BJ (cell line): ENCODE measurements around the gene S100B. TPM values are rescaled to one million over a fixed set of nuclear protein-coding genes. Genes with fewer than 3 reads are reported as not detected.
"Not testable (repeated sequence)": the region's sequence is repeated elsewhere in the genome, so short reads cannot be mapped to it uniquely, and the experiment has no call there.

Source experiments
- CTCF ChIA-PET: fragments of 350-600 bp; formaldehyde crosslinking; extraction: SDS; loops from one replicate; lab custom pipeline; 2021; ENCODE audit warnings: antibody characterized with exemption, inconsistent platforms; lab: Yijun Ruan, JAX
- POLR2A ChIA-PET: fragments of 300-600 bp; sonication (Branson Sonifier 250); formaldehyde crosslinking; extraction: SDS; loops from one replicate; lab custom pipeline; 2021; ENCODE audit warnings: antibody characterized with exemption; lab: Charles Lee
- DNase-seq: peaks from one replicate; pipeline ENCODE4 v3.0.0-alpha.2; 2011; ENCODE audit warnings: low read depth
- H3K27me3 ChIP-seq: 2 replicates; pipeline ENCODE4 v1.6.0; 2011; ENCODE audit warnings: low read length; ENCODE audit not compliant: control insufficient read depth, insufficient read depth
- H3K36me3 ChIP-seq: 2 replicates; pipeline ENCODE4 v1.5.1; 2011; ENCODE audit warnings: low read length; ENCODE audit not compliant: control insufficient read depth, insufficient read depth
- H3K4me3 ChIP-seq: 2 replicates; pipeline ENCODE4 v1.5.1; 2011; ENCODE audit warnings: low read depth, mild to moderate bottlenecking, control low read depth, low read length
- CTCF ChIP-seq: IDR thresholded peaks from 2 replicates; pipeline ENCODE4 v1.5.1; 2011; ENCODE audit warnings: low read depth, mild to moderate bottlenecking, control low read depth, inconsistent platforms, low read length, moderate library complexity; ENCODE audit not compliant: insufficient read depth
- polyA plus RNA-seq: library from polyadenylated mRNA; depleted of rRNA; stranded (reverse); fragments of >200 nt; gene quantifications from 2 replicates; pipeline ENCODE4 v1.2.3, GENCODE V29; 2011

Gene S100B
- polyA plus RNA-seq, 1 experiment, result not detected

GRCh38 chr21:46635324-46636180 is 30.7 kb upstream of the S100B start, which contains the start of gene PRMT2:
Gene PRMT2, plus strand, starts transcription at chr21:46635674. Its CDS starts 1,278 bp downstream, at chr21:46636952.
- Histone ChIP-seq H3K36me3 (no peaks in the 10 kb centered on the region), H3K27me3 (no peaks in the 10 kb centered on the region), H3K4me3 (peak within 1 kb of the TSS; percentile 80)
- DNase-seq, result peak; percentile 79
- TF ChIP-seq CTCF, result no peak; the same call in 1 of the 2 replicates
- ChIA-PET CTCF (interaction anchor here (0.8 to 2.1 kb wide), 5 partner anchors 11 to 172 kb away, joined by 3 to 8 read pairs (median 4); no protein-coding TSS in a partner anchor), POLR2A (interaction anchor here (0.7 to 1.1 kb wide), 2 partner anchors 37 to 39 kb away, joined by 3 read pairs; no protein-coding TSS in a partner anchor)

GRCh38 chr21:46634966-46635323 is 30.1 kb upstream of the S100B start:
- H3K4me3 ChIP-seq, result peak overlapping the region; percentile 80
- H3K27me3 ChIP-seq, result no peaks in the 10 kb centered on the region
- DNase-seq, result peak; percentile 44
- no peaks in the 10 kb centered on the region for H3K36me3 ChIP-seq
- POLR2A ChIA-PET, result no interaction called here
- TF ChIP-seq CTCF, result peak; percentile 38
- CTCF ChIA-PET, result no interaction called here

- peak overlapping the region; percentile 80; the same call in 1 of the 2 replicates for H3K4me3 ChIP-seq
- DNase-seq, result no peak
- H3K27me3 ChIP-seq, result no peaks in the 10 kb centered on the region
- CTCF ChIA-PET, result no interaction called here
- POLR2A ChIA-PET, result no interaction called here
- no peak for TF ChIP-seq CTCF
- no peaks in the 10 kb centered on the region for H3K36me3 ChIP-seq
Measured at GRCh38 chr21:46634427-46634826, 29.5 kb upstream of the S100B start.

GRCh38 chr21:46633566-46633965 is 28.7 kb upstream of the S100B start:
- no peak for DNase-seq
- Histone ChIP-seq H3K27me3 (no peaks in the 10 kb centered on the region), H3K36me3 (no peaks in the 10 kb centered on the region), H3K4me3 (no peak overlapping the region)
- ChIA-PET CTCF (interaction anchor here (0.6 kb wide), 1 partner anchor 642 kb away, joined by 3 read pairs; no protein-coding TSS in a partner anchor), POLR2A (no interaction called here)
- TF ChIP-seq CTCF, result no peak

- H3K4me3 ChIP-seq, H3K27me3 ChIP-seq, POLR2A ChIA-PET, H3K36me3 ChIP-seq, DNase-seq, CTCF ChIA-PET: not testable (repeated sequence)
Measured at GRCh38 chr21:46630915-46631314, 26.0 kb upstream of the S100B start.
